Psoas muscle (tissue), 8 donors: ENCODE results near the gene ZSWIM8. TPM values are rescaled to one million over a fixed set of nuclear protein-coding genes. Genes with fewer than 3 reads are reported as not detected.

Experiments
- ATAC-seq, 4 donors: fragments of 200-7000 bp; cut with Tn5 transposase; one replicate each; pipeline ENCODE4 v1.9.1; 2020; ENCODE audit warnings: moderate library complexity in 3 of 4, mild to moderate bottlenecking in 2 of 4
- DNase-seq, 2 donors: peaks; one replicate each; pipeline ENCODE4 v3.0.0-alpha.2; 2020
- H3K27ac ChIP-seq: fragments of 200-600 bp; one replicate; pipeline ENCODE4 v1.8.0; 2022
- H3K27me3 ChIP-seq, 3 donors: fragments of 200-600 bp in 1 of 3; one replicate each; pipeline versions ENCODE4 v1.6.1 to v1.8.0; 2013 to 2022; ENCODE audit warnings: low read length in 2 of 3, mild to moderate bottlenecking in 2 of 3, moderate library complexity in 1 of 3; ENCODE audit not compliant: insufficient read depth in 3 of 3
- H3K36me3 ChIP-seq, 2 donors: fragments of 200-600 bp in 1 of 2; one replicate each; pipeline versions ENCODE4 v1.6.1 to v1.8.0; 2013 to 2022; ENCODE audit warnings: low read depth in 1 of 2, mild to moderate bottlenecking in 1 of 2, moderate library complexity in 1 of 2; ENCODE audit not compliant: insufficient read depth in 1 of 2
- H3K4me1 ChIP-seq: fragments of 200-600 bp; one replicate; pipeline ENCODE4 v1.8.0; 2022
- H3K4me3 ChIP-seq: fragments of 200-600 bp; one replicate; pipeline ENCODE4 v1.8.0; 2022; ENCODE audit warnings: mild to moderate bottlenecking
- H3K9me3 ChIP-seq: fragments of 200-600 bp; one replicate; pipeline ENCODE4 v1.8.0; 2022
- WGBS, 3 donors: extraction: QIAGEN DNeasy Blood & Tissue Kit; methylation state at CpG; one replicate each; pipeline versions ENCODE4 v1.1.6 to v1.1.7; 2013; 5-methylcytosine and 5-hydroxymethylcytosine counted together
- intact Hi-C, 2 donors: fragments of 100-400 bp; cut with DNase I; formaldehyde crosslinking; loops; one replicate each; pipeline versions ENCODE4 v1.11.0 to v1.14.2; 2022
- polyA plus RNA-seq, 3 donors: library from polyadenylated mRNA; stranded (reverse); fragments of 200-250 nt; gene quantifications; one replicate each; pipeline ENCODE4 v1.2.3, GENCODE V29; 2013
- total RNA-seq, 4 donors: library from RNA; stranded (reverse); fragmentation: NEBNext Ultra II Directional in 2 of 4; extraction: Animal tissue kit (Norgen Biotek cat#: 25700) in 2 of 4; gene quantifications; one replicate each; pipeline versions ENCODE4 v1.2.1 to v1.2.4, GENCODE V29; 2021 to 2023
- TF ChIP-seq, protein P1 (sequence below): fragments of 200-600 bp; IDR thresholded peaks from one replicate; pipeline ENCODE4 v1.8.0; 2022; ENCODE audit warnings: antibody characterized with exemption
- donor health status: healthy with polysubstance abuse.
- donor health status: DM: no; HTN: no; CAD: no; lungs with moderate emphysema.
- donor health status: Bipolar disorder and iron deficiency.
- donor health status: healthy.
- donor health status: DM: yes; HTN: yes; CAD: no.
- donor health status: DM: no; HTN: no; CAD: no.
- donor health status: DM: no; HTN: no; CAD: no.
- donor health status: DM: yes; HTN: yes; CAD: no.

The ZSWIM8 gene
- total and polyA plus RNA-seq, 7 donors = 40.5 to 68.3 (median 57.2) TPM

DNA sequence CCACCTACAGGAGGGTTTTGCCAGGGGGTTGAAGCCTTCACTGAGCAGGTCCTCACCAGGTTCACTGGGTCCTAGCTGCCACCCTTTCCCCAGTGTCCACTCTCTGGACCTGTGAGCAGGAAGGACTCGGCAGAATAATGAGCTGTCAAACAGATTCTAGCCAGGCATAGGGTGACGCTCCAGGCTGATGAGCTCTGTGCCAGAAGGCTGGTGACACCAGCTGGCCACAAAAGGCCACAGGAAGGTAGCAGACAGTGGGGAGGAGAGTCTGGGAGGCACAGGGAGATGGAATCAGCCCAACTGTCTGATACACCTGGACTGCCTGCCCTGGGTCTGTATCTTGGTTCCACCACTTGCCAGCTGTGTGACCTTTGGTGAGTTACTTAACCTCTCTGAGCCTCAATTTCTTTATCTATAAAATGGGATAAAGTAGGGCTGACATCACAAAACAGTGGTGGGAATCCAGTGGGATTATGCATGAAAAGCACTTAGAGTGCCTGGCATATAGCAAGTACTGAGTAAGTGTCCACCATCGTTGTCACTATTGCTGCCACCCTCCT is 52.7 kb downstream of the ZSWIM8 start:
- H3K9me3 ChIP-seq = no peaks in the 10 kb centered on the region
- ATAC-seq (no peak), DNase-seq (no peak)
- H3K27ac ChIP-seq = no peak overlapping the region
- H3K4me3 ChIP-seq = no peak overlapping the region
- TF ChIP-seq, protein P1, sequence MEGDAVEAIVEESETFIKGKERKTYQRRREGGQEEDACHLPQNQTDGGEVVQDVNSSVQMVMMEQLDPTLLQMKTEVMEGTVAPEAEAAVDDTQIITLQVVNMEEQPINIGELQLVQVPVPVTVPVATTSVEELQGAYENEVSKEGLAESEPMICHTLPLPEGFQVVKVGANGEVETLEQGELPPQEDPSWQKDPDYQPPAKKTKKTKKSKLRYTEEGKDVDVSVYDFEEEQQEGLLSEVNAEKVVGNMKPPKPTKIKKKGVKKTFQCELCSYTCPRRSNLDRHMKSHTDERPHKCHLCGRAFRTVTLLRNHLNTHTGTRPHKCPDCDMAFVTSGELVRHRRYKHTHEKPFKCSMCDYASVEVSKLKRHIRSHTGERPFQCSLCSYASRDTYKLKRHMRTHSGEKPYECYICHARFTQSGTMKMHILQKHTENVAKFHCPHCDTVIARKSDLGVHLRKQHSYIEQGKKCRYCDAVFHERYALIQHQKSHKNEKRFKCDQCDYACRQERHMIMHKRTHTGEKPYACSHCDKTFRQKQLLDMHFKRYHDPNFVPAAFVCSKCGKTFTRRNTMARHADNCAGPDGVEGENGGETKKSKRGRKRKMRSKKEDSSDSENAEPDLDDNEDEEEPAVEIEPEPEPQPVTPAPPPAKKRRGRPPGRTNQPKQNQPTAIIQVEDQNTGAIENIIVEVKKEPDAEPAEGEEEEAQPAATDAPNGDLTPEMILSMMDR = no peak
- H3K36me3 ChIP-seq = peaks cover 0 to 89% of the 10 kb centered on the region in 2 donors
- peaks cover 1% of the 10 kb centered on the region for H3K4me1 ChIP-seq
- WGBS, 3 donors = 76 to 90% (median 77%) methylated on average over 3 of the region's 3 CpGs
- intact Hi-C loops = loop anchor here in 1 of 2 donors (10.0 kb wide), 1 partner anchor 97 kb away; no protein-coding TSS in a partner anchor
- no peaks in the 10 kb centered on the region for H3K27me3 ChIP-seq

- WGBS, 3 donors = 95 to 97% (median 97%) methylated on average over 8 of the region's 8 CpGs
- Histone ChIP-seq H3K36me3 (peaks cover 0 to 89% of the 10 kb centered on the region in 2 donors), H3K27me3 (no peaks in the 10 kb centered on the region), H3K4me3 (no peak overlapping the region), H3K4me1 (peaks cover 5% of the 10 kb centered on the region), H3K9me3 (no peaks in the 10 kb centered on the region), H3K27ac (no peak overlapping the region)
- intact Hi-C loops = loop anchor here in 1 of 2 donors (10.0 kb wide), 1 partner anchor 96 kb away; no protein-coding TSS in a partner anchor
- no peak for DNase-seq
- no peak for ATAC-seq
- TF ChIP-seq, protein P1 = no peak
Observed at GRCh38 chr10:73838827-73839226, 53.4 kb downstream of the ZSWIM8 start.

GRCh38 chr10:73839276-73839966 is 54.0 kb downstream of the ZSWIM8 start:
- H3K36me3 ChIP-seq = peaks cover 0 to 88% of the 10 kb centered on the region in 2 donors
- TF ChIP-seq, protein P1 = no peak
- H3K27me3 ChIP-seq = no peaks in the 10 kb centered on the region
- DNase-seq (no peak), ATAC-seq (no peak)
- WGBS, 3 donors = 95 to 97% (median 96%) methylated on average over 36 to 40 of the region's 40 CpGs
- H3K4me1 ChIP-seq = peaks cover 5% of the 10 kb centered on the region
- H3K27ac ChIP-seq = no peak overlapping the region
- intact Hi-C loops = loop anchor here in 1 of 2 donors (10.0 kb wide), 1 partner anchor 95 kb away; no protein-coding TSS in a partner anchor
- no peaks in the 10 kb centered on the region for H3K9me3 ChIP-seq
- H3K4me3 ChIP-seq = no peak overlapping the region

DNA sequence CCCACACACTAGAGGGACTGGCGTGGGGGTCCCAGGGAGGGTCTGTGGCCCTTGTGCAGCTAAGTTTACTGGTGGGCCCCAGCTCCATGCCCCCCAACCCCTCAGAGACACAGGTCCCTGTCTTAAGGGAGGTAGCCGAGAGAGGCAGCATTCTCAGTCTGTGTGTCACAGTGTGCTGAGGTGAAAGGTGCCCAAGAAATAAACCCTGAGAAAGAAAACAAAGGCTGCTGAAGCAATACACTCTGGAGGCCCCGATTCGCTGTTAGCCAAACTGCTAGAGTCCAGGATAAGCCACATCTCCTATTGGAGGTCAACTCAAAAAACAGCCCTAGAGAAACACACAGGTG is 54.6 kb downstream of the ZSWIM8 start:
- no peak for ATAC-seq
- Histone ChIP-seq H3K4me3 (no peak overlapping the region), H3K27ac (no peak overlapping the region), H3K4me1 (peaks cover 5% of the 10 kb centered on the region), H3K9me3 (no peaks in the 10 kb centered on the region), H3K27me3 (no peaks in the 10 kb centered on the region), H3K36me3 (peaks cover 0 to 88% of the 10 kb centered on the region in 2 donors)
- TF ChIP-seq, protein P1 = no peak
- DNase-seq = no peak
- 97 to 100% (median 98%) methylated on average over 4 of the region's 4 CpGs for WGBS, 3 donors
- intact Hi-C loops = no loop called here
